ENCODE data around the gene MRPS23. TPM values are rescaled to one million over a fixed set of nuclear protein-coding genes. Genes with fewer than 3 reads are reported as not detected.
A peak's percentile ranks its signal among the peaks of the same experiment; 100 is the strongest.

MRPS23 gene
- total and polyA plus RNA-seq, 2 of the 13 experiments (the other 11 are each of a cell fraction or from before 2014, with no cell fraction given), result 63.2 to 181 TPM

- TF ChIP-seq SNAPC4 (CRISPR knock-in tag; IDR thresholded peaks at IDR 0.05) (peak; percentile 82; the same call in 1 of the 2 replicates), ZMYM3 (CRISPR knock-in tag; IDR thresholded peaks at IDR 0.05) (0 out of 2 replicates have a peak, but pooled peaks have one; percentile 36), NONO (IDR thresholded peaks at IDR 0.05) (no peak), NONO (CRISPR knock-in tag; conservative IDR thresholded peaks at IDR 0.05) (peak; percentile 40), HIVEP1 (CRISPR knock-in tag; IDR thresholded peaks at IDR 0.05) (no peak; the same call in 1 of the 2 replicates), ZEB1 (IDR thresholded peaks at IDR 0.05; ENCODE audit: insufficient replicate concordance, low read depth) (peak; percentile 81), TFE3 (CRISPR knock-in tag; IDR thresholded peaks at IDR 0.05) (peak; percentile 84), PTBP1 (IDR thresholded peaks at IDR 0.05; ENCODE audit: low read depth, low read length, poor library complexity, severe bottlenecking) (peak; percentile 70), KAT7 (CRISPR knock-in tag; IDR thresholded peaks at IDR 0.05; ENCODE audit: borderline replicate concordance) (peak; percentile 1; the same call in 1 of the 2 replicates), IKZF1 (IDR thresholded peaks at IDR 0.05) (no peak), TOE1 (CRISPR knock-in tag; IDR thresholded peaks at IDR 0.05) (no peak), ATF2 (CRISPR knock-in tag; IDR thresholded peaks at IDR 0.05) (peak; percentile 82), NFYC (CRISPR knock-in tag; IDR thresholded peaks at IDR 0.05) (peak; percentile 58), ZNF496 (CRISPR knock-in tag; IDR thresholded peaks at IDR 0.05; ENCODE audit: insufficient replicate concordance) (no peak), ZNF281 (CRISPR knock-in tag; IDR thresholded peaks at IDR 0.05; ENCODE audit: borderline replicate concordance) (no peak; the same call in 1 of the 2 replicates)
Observed at GRCh38 chr17:57861790-57862693, 12.2 kb upstream of the MRPS23 start (continued).

Measured in HepG2 (cell line).